GM23248 (cell line): ENCODE results near the gene SHISAL2A.

Experiments used
- EZH2 ChIP-seq: fragments of 200-600 bp; sonication (generic); IDR thresholded peaks from 2 replicates; pipeline ENCODE4 v1.6.1; 2018; ENCODE audit warnings: antibody characterized with exemption, mild to moderate bottlenecking; ENCODE audit not compliant: insufficient read depth, poor library complexity, severe bottlenecking
- EZH2phosphoT487 ChIP-seq: fragments of 200-600 bp; sonication (generic); IDR thresholded peaks from 2 replicates; pipeline ENCODE4 v1.6.1; 2018; ENCODE audit warnings: antibody characterized with exemption, moderate library complexity, mild to moderate bottlenecking, low read depth; ENCODE audit not compliant: insufficient read depth

DNA sequence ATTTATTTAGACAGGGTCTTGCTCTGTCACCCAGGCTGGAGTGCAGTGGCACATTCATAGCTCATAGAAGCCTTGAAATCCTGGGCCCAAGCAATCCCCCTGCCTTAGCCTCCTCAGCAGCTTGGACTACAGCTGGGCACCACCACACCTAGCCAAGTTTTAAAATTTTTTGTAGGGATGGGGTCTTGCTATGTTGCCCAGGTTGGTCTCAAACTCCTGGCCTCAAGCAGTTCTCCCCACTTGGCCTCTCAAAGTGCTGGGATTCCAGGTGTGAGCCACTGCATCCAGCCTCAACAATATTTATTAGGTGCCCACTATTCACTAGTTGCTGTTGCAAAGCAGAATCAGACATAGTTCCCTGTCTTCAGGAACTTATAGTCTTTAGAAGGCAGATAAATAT is 44.9 kb upstream of the SHISAL2A start:
- TF ChIP-seq EZH2 (no peak), EZH2phosphoT487 (no peak)
